SW480 (cell line): ENCODE data around the gene FUCA1.
A peak's percentile ranks its signal among the peaks of the same experiment; 100 is the strongest.

Experiments
- DNase-seq: peaks from one replicate; pipeline ENCODE4 v3.0.0-alpha.2; 2016; ENCODE audit warnings: low spot score

The FUCA1 gene

GRCh38 chr1:23801338-23801748, 66.7 kb downstream of the FUCA1 start:
- no peak for DNase-seq

- DNase-seq: peak; percentile 94
Measured at GRCh38 chr1:23800400-23801337, 67.4 kb downstream of the FUCA1 start, which contains the start of gene GALE. Gene GALE, minus strand, starts transcription at chr1:23800754. Its CDS starts 1,747 bp downstream, at chr1:23799007.

- peak; percentile 92 for DNase-seq
Measured at GRCh38 chr1:23799570-23800399, 68.3 kb downstream of the FUCA1 start.

DNA sequence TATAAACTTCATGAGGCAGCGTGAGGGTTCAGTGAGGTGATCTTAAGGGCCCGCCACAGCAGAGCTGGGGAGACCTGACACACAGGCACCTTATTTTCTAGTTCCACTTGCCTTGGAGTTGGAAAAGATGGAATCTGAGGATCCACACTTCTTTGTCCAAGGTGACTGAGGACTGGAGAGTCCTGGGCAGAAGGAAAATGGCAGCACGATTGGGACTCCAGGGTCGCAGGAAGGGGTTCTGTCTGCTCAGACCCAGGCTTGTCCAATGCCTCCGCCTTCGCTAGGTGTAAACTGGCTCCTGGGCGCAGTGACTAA, 68.9 kb downstream of the FUCA1 start:
- no peak for DNase-seq

GRCh38 chr1:23798662-23799142, 69.4 kb downstream of the FUCA1 start:
- no peak for DNase-seq

DNA sequence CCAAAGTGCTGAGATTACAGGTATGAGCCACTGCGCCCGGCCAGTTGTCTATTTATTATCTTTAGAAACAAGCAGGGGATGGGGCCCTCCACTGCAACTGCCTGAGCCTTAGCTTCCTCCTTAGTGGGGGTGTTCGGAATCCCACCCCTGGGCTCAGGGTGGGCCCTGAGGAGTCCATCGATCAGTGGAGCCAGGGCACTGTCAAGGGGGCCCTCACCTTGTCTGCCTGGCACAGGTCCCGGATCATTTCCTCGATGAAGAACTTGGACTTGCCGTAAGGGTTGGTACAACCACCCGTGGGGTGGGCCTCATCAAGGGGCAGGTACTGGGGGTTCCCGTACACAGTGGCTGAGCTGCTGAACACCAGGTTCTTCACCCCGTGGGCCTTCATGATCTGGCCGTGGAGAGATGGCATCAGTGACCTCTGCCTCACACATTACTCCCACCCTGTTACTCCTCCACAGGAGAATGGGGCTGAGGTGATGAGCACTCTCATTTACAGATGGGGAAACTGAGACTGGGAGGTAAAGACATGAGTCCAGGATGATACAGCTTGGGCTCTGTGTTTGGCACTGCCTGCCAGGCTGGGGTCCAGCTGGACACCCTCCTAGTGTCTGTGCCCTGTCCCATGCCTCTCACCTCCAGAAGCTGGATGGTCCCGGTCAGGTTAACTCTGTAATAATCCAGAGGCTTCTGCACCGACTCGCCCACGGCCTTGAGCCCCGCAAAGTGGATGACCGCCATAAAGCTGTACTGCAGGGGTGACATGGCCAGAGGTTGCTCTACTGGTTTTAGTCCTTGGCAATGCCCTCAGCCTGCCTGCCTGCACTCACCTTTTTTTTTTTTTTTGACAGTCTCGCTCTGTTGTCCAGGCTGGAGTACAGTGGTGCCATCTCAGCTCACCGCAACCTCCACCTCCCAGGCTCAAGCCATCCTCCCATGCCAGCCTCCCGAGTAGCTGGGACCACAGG, 70.3 kb downstream of the FUCA1 start:
- DNase-seq: no peak

- DNase-seq: no peak
Measured at GRCh38 chr1:23796466-23797271, 71.4 kb downstream of the FUCA1 start.

DNA sequence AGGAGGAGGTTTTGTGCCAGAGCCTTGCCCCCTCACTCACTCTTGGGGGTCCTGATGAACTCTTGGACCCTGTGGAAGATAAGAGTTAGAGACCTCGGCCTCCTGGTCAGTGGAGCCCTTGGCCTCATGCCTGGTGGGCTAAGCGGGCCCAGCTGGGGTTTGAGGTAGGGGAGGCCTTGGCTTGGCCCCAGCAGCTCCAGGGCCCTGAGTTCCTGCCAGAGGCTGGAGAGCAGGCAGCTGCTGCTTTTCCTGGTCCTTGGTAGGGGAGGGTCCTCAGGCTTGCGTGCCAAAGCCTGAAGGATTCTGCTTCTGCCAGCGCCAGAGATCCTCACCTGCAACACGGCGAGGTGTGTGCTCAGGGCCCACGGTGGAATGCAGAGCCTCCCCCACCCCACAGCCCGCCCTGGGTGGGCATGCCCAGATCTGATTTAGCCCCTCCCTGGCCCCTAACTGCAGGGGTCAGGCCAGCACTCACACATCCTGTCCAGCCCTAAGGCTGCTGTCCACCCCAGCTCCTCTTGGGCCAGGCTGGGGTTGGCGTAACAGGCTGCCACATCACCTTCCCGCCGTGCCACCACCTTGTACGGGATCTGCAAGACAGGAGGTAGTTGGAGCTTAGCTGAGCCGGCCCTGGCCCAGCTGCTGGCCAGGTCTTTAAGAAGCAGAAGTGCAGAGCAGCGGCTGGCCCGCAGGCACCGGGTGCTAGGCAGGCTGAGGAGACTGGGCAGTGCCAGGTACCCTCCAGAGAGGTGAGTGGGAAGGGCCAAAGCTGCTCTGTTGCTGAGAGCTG, 72.2 kb downstream of the FUCA1 start:
- no peak for DNase-seq
